Measurements from ENCODE around the gene FCMR.

FCMR gene

GRCh38 chr1:206921772-206922265 is at the start of gene FCMR:
Gene FCMR, minus strand, starts transcription at chr1:206921941. Its CDS starts 87 bp downstream, at chr1:206921854.
- DNase-seq (ENCODE audit: low read depth in 2 of 2), result no peak

DNA sequence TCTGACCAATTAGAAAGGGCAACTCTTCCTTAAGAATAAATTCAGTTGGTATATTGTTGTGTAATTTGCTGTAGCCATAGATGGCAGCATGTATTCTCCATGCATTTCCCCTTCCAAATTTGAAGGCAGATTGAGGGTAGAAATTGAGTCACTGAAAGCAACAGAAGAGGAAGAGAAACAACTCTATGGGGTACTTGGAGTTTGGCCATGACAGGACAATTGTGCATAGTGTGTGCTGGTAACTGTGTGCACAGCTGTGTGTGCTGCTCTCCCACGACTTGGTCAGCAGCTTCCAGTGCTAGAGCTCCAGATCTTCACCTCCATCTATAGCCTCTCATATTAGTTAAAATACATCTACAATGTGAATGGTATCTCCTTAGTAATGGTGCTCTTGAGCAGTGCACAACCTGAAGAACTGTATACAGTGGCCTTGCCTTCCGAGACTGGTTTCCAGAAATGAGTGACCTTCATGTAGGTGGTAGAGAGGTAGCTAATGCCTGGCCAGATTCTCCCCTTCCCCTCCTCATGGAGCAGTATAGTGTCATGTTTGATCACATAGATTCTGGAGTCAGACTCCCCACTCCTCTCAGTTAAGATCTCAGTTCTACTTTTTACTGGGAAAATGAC is 49.4 kb upstream of the FCMR start:
- DNase-seq (ENCODE audit: low read depth in 2 of 2), result no peak

GRCh38 chr1:206970446-206970845 is 48.7 kb upstream of the FCMR start, which contains the start of gene FCAMR:
Gene FCAMR, minus strand, starts transcription at chr1:206970460. Its CDS starts 335 bp downstream, at chr1:206970125.
- DNase-seq (ENCODE audit: low read depth in 2 of 2), result no peak

- no peak for DNase-seq (ENCODE audit: low read depth in 2 of 2)
Measured at GRCh38 chr1:206969090-206969489, 47.3 kb upstream of the FCMR start.

DNA sequence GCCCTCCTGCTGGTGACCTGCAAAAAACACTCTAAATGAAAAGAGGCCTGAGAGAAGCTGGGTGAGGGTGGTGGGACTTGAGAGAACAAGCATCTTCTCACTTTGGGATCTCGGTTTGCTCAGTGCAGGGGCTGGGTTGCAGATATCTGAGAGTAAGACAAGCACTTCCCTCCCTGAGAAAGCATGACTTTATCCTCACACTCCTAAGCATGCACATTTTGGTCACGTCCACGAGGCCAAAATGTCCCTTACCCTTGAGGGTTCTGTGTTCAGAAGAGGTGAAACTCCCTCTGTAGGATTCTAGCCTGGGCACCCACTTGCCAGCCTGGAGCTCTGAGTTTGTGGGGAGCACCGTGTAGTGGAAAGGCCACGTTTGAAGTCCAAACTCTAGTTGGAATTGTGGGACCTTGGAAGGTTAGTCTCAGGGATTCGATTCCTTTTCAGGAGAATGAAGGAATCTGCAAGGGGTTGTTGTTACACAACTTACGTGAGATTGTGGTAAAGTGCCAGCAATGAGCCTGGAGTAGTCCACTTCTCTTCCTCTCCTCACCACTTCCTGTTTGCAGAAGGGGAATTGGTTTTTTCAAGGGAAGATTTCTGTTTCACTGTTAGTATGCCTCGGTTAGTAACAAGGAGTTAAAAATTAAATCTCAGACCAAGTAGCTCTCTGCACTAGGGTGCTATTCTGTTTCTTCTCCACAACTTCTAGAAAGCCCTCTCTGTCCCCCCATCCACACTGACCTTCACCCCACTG is 45.5 kb upstream of the FCMR start:
- DNase-seq (ENCODE audit: low read depth in 2 of 2), result no peak

- no peak for DNase-seq (ENCODE audit: low read depth in 2 of 2)
Measured at GRCh38 chr1:206965781-206966180, 44.0 kb upstream of the FCMR start.

- no peak for DNase-seq (ENCODE audit: low read depth in 2 of 2)
Measured at GRCh38 chr1:206963740-206964139, 42.0 kb upstream of the FCMR start.

DNA sequence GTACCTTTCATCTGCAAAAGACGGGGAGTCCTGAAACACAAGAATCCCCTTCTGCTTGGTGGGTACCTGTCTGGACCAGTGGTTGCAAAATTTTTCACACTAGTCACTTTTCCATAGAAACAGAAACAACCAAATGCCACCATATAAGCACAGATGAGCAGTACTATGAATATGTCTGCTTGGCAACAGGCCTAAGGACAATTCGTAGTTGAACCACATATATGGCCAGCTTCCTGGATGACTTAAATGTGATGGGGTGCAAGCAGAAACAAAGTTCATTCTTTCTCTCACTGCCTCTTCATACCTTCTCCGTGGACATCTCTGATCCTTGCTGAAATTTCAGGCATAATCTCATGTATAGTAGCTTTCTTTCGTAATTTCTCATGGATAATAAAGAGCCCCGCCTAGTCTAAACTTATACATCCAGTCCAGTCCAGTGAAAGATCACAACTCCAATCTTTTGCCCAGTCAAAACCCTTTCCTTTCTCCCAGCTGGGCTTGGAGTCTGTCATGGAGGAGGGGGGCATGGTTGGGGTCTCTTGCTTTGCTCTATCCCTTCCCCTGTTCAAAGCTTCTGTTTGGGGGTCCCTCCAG is 41.5 kb upstream of the FCMR start:
- no peak for DNase-seq (ENCODE audit: low read depth in 2 of 2)

DNA sequence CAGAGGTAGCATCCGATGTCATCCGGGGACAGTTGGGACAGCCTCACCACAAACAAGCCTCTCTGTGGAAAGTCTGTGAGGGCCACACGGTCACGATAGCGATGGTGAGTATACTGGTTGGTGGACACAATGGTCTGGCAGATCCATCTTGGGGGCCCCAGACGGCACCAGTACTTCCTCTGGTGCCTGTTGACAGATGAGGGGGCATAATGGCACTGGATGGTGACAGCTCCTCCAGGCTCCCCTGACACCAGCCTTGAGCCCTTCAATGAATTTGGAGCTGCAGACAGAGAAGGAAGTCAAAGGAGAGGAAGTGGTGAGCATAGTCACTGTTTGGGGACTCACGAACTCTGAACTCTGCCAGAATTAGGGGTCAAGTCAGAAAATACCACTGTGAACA is 40.5 kb upstream of the FCMR start:
- no peak for DNase-seq (ENCODE audit: low read depth in 2 of 2)

DNA sequence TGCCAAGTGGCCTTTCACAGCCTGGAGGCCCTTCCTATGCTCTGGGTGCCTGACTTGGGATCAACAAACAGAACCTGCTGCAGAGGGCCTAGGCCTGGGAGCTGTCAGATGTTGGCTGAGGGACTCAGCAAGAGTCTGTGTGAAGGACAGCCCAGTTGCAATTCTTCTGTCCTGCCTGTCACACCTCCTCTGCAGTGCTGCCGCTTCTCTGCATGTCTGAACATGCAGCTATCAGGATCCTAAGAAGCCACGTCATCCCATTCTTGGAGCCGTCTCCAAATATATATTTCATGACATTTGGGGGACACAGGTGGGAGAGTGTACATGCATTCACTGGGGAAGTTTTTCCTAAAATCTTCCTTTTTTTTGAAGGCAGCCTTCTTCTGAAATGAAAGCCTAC is 39.9 kb upstream of the FCMR start:
- DNase-seq (ENCODE audit: low read depth in 2 of 2), result no peak

DNA sequence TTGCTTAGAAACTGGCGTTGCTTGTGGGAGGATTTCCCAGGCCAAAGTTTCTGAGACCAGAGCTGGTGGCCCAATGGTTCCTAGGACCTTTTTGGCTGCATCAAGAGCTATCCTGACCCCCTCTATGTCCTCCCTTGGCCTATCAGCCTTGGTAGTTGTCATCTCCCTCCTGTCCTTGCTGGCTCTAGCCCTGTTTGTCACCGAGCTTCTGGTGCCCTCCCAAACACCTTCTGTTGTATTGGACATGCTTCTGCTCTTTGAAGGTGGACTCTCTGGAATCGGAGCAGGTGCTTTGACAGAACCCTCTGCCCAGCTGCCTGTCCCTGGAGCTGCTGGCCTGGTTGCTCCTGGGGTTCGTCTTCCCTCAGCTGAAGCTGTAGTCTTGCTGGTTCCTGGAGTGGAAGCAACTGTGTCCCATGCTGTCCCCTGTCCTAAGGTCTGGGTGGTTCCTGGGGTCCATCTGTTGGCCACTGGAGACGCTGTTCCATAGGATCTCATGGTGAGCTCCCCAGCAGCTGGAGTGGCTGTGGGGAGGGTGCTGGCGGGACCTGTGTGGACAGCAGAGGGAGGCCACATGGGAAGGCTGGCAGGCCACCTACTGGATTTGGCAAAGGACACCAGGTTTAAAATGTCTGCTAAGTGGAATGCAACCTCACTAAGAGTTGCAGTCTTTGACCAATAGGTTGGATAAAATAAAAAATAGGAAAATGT is 39.1 kb upstream of the FCMR start:
- no peak for DNase-seq (ENCODE audit: low read depth in 2 of 2)

DNA sequence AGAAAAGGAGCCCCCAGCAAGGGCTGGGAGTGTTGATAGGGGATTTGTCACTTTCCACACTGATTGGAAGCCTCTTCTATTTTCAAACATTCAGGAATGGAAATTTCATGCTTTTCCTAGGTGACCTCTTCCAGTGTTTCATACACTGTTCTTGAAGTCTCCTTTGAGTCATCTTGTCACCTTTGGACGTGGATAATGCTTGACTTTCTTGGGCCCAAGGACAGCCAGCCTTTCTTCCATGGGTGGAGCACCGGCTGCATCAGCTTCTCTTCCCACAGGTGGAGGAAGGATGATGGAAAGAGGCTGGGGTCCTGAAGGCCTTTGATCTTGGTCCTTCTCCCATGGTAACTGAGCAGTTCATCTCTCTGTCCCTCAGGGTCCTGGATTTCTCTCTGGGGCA is 36.4 kb upstream of the FCMR start:
- no peak for DNase-seq (ENCODE audit: low read depth in 2 of 2)

GRCh38 chr1:206957639-206958038 is 35.9 kb upstream of the FCMR start:
- no peak for DNase-seq (ENCODE audit: low read depth in 2 of 2)

DNA sequence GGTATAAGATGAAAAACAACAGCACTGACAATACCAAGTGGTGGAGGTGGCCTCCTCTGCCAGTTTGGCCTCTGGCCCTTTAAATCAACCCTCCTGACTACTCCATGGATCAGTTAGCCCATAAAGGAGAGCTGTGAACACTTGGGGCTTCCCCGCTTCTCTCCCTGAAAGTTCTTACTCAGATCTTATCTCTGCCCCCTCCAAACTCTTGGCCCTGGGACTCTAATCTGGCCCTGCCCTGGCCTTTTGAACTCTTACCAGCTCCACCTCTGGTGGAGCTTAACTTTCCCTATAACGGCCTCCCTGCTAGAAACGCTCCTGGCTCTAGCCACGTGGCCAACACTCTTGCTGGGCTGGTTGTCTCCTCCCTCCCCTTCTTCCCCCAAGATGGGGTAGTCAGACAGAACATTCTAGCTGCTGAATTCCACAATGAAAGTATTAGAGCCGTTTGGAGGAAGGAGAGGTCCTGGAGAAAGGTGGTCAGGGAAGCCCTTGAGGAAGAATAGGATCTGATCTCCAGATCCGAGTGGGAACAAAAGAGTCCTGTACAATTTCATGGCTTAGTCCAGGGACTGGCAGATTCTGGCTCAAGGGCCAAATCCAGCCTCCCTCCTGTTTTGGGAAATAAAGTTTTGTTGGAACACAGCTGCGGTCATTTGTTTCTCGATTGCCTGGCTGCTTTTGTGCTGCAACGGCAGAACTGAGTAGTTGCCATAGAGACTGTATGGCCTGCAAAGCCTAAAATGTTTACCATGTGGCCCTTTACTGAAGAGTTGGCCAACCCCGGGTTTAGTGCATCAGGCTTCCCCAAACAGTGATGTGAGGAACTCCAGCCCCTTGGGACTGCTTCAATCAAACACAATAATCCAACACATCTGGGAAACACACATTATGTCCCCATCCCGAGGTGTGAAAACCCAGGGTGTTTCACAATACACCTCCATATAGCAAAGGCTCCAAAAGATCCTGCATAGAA is 34.0 kb upstream of the FCMR start:
- no peak for DNase-seq (ENCODE audit: low read depth in 2 of 2)

- no peak for DNase-seq (ENCODE audit: low read depth in 2 of 2)
Measured at GRCh38 chr1:206954459-206955342, 33.0 kb upstream of the FCMR start.

DNA sequence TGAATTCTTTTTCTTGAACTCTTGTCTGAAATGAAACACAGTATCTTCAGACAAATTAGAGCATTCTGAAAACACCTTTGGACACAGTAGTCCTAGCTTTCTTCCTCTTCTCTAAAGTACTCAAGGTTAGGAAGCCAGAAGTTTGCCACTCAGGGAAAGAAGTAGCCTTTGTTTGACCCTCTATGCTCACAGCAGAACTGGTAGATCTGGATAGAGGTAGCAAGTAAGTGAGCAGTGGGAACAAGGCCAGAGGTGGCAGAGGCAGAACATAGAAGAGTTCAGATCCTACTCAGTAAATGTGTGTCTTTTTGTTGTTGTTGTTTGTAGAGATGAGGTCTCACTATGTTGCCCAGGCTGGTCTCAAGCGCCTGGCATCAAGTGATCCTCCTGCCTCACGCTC is 31.9 kb upstream of the FCMR start:
- no peak for DNase-seq (ENCODE audit: low read depth in 2 of 2)

- no peak for DNase-seq (ENCODE audit: low read depth in 2 of 2)
Measured at GRCh38 chr1:206953126-206953525, 31.4 kb upstream of the FCMR start.

- no peak for DNase-seq (ENCODE audit: low read depth in 2 of 2)
Measured at GRCh38 chr1:206952171-206952570, 30.4 kb upstream of the FCMR start.

- DNase-seq (ENCODE audit: low read depth in 2 of 2), result no peak
Measured at GRCh38 chr1:206951318-206952100, 29.8 kb upstream of the FCMR start.

Data from stimulated activated CD8-positive, alpha-beta memory T cell treated with anti-CD3 and anti-CD28 coated beads, Interleukin-2, amount 100 ng/mL, for 1 hour (primary cell).